T-cell (primary cell): ENCODE results near the gene R3HDM1. TPM values are rescaled to one million over a fixed set of nuclear protein-coding genes. Genes with fewer than 3 reads are reported as not detected.
A peak's percentile ranks its signal among the peaks of the same experiment; 100 is the strongest.
"Not testable (repeated sequence)": the region's sequence is repeated elsewhere in the genome, so short reads cannot be mapped to it uniquely, and the experiment has no call there.

Experiments
- ATAC-seq, 4 experiments: fragments of 200-7000 bp in 3 of 4; fragments of 150-1000 bp in 1 of 4; cut with Tn5 transposase; replicated peaks in 1 of 4; 1 replicate in 3 of 4; 2 replicates in 1 of 4; pipeline ENCODE4 v1.10.0; 2021; ENCODE audit warnings: moderate library complexity in 3 of 4, mild to moderate bottlenecking in 2 of 4, moderate number of reproducible peaks in 1 of 4
- CTCF ChIA-PET, 2 donors: fragments of 300-600 bp; sonication (Branson Sonifier 250); formaldehyde crosslinking; loops; one replicate each; lab custom pipeline; 2022; ENCODE audit warnings: antibody characterized with exemption in 2 of 2; lab: Charles Lee
- POLR2A ChIA-PET, 2 donors: fragments of 300-600 bp; sonication (Branson Sonifier 250); formaldehyde crosslinking; loops; one replicate each; lab custom pipeline; 2022; ENCODE audit warnings: antibody characterized with exemption in 2 of 2; lab: Charles Lee
- DNase-seq, 35 experiments: peaks; one replicate each; pipeline versions ENCODE4 v3.0.0 to v3.0.0-alpha.2; 2013 to 2023
- H3K27ac ChIP-seq: one replicate; pipeline ENCODE4 v1.5.1; 2013; ENCODE audit warnings: low read length
- H3K27me3 ChIP-seq, 2 experiments: replicated peaks in 1 of 2; 1 replicate in 1 of 2; 2 replicates in 1 of 2; pipeline versions ENCODE4 v1.6.1 to v1.7.0; 2013; ENCODE audit warnings: low read length in 1 of 2, mixed read lengths in 1 of 2; ENCODE audit not compliant: control insufficient read depth in 2 of 2, insufficient read depth in 2 of 2; ENCODE audit errors: extremely low read depth in 1 of 2
- H3K36me3 ChIP-seq, 2 donors: 1 replicate in 1 of 2; 2 replicates in 1 of 2; pipeline versions ENCODE4 v1.6.1 to v1.7.0; 2013; ENCODE audit warnings: low read length in 1 of 2; ENCODE audit not compliant: control insufficient read depth in 2 of 2, insufficient read depth in 1 of 2; ENCODE audit errors: extremely low read depth in 1 of 2
- H3K4me1 ChIP-seq, 2 experiments: 1 replicate in 1 of 2; 2 replicates in 1 of 2; pipeline versions ENCODE4 v1.6.1 to v1.7.0; 2013; ENCODE audit warnings: low read length in 2 of 2, mixed read lengths in 1 of 2; ENCODE audit not compliant: insufficient read depth in 2 of 2, control insufficient read depth in 1 of 2; ENCODE audit errors: extremely low read depth in 1 of 2
- H3K4me3 ChIP-seq, 2 donors: 1 replicate in 1 of 2; 2 replicates in 1 of 2; pipeline versions ENCODE4 v1.5.1 to v1.7.0; 2013; ENCODE audit warnings: mild to moderate bottlenecking in 2 of 2, low read length in 1 of 2, moderate library complexity in 1 of 2; ENCODE audit not compliant: control insufficient read depth in 1 of 2; ENCODE audit errors: extremely low read depth in 1 of 2
- H3K9me3 ChIP-seq: 2 replicates; pipeline ENCODE4 v1.7.0; 2013
- H3K27ac Mint-ChIP-seq, 2 donors: one replicate each; pipeline ENCODE4 v1.8.0; 2020 to 2021; ENCODE audit warnings: mild to moderate bottlenecking in 2 of 2, mixed read lengths in 2 of 2
- H3K27me3 Mint-ChIP-seq, 2 donors: one replicate each; pipeline ENCODE4 v1.8.0; 2021 to 2022; ENCODE audit warnings: mixed read lengths in 2 of 2
- H3K36me3 Mint-ChIP-seq: one replicate; pipeline ENCODE4 v1.8.0; 2021; ENCODE audit warnings: mixed read lengths
- H3K4me1 Mint-ChIP-seq, 3 donors: one replicate each; pipeline ENCODE4 v1.8.0; 2020 to 2022; ENCODE audit warnings: mixed read lengths in 3 of 3, mild to moderate bottlenecking in 1 of 3
- H3K4me3 Mint-ChIP-seq, 3 donors: one replicate each; pipeline ENCODE4 v1.8.0; 2020 to 2022; ENCODE audit warnings: mild to moderate bottlenecking in 3 of 3, mixed read lengths in 3 of 3, moderate library complexity in 3 of 3
- H3K9me3 Mint-ChIP-seq, 3 donors: one replicate each; pipeline ENCODE4 v1.8.0; 2020 to 2022; ENCODE audit warnings: mixed read lengths in 3 of 3
- WGBS: methylation state at CpG from one replicate; pipeline ENCODE4 v1.1.5; 2013; ENCODE audit warnings: missing lambda C conversion rate; ENCODE audit not compliant: insufficient coverage; 5-methylcytosine and 5-hydroxymethylcytosine counted together
- total RNA-seq, 35 experiments: library from RNA in 6 of 35; stranded (reverse) in 6 of 35; fragments of 120-200 nt in 1 of 35; gene quantifications; one replicate each; pipeline versions ENCODE4 v1.2.1 to v1.2.4 and lab custom pipeline; 2013 to 2026

Gene R3HDM1
- total RNA-seq, 5 donors from 2014 or later (not counting 1 experiment from before 2014, with no cell fraction given), result 38.4 to 44.8 (median 41.9) TPM

- not testable (repeated sequence) for H3K27ac Mint-ChIP-seq
These were observed 123.0 kb downstream of the R3HDM1 start for GRCh38 chr2:135654239-135654638.

DNA sequence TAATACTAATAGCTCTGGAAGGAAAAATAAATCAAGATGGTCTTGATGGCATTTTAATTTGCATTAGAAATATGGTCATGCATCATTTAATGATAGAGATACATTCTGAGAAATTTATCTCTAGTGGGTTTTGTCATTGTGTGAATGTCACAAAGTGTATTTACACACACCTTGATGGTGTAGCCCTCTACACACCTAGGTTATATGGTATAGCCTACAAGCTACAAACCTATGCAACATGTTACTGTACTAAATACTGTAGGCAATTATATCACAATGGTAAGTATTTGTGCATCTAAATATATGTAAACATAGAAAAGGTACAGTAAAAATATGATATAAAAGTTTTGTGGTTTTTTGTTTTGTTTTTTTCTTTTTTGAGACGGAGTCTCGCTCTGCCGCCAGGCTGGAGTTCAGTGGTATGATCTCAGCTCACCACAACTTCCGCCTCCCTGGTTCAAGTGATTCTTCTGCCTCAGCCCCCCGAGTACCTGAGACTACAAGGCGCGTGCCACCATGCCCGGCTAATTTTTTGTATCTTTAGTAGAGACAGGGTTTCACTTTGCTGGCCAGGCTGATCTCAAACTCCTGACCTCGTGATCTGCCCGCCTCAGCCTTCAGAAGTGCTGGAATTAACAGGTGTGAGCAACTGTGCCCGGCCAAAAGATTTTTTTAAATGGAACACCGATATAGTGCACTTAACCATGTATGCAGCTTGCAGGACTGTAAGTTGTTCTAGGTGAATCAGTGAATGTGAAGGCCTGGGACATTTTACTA, 126.7 kb downstream of the R3HDM1 start:
- peak overlapping the region; percentile 68 to 80 (median 80) for H3K4me3 Mint-ChIP-seq
- peaks cover 13 to 14% of the 10 kb centered on the region in 2 experiments for H3K4me1 ChIP-seq
- peaks cover 0 to 23% of the 10 kb centered on the region in 2 donors for H3K36me3 ChIP-seq
- DNase-seq, result peak; percentile 35 to 79 (median 62)
- peak overlapping the region; percentile 52 for H3K27ac ChIP-seq
- H3K27ac Mint-ChIP-seq, result peak overlapping the region; percentile 92 to 96
- 20% methylated on average over 2 of the region's 12 CpGs for WGBS
- peak overlapping the region in 1 of 2 donors; percentile 23 for H3K4me3 ChIP-seq
- no peaks in the 10 kb centered on the region for H3K27me3 ChIP-seq
- no peaks in the 10 kb centered on the region for H3K27me3 Mint-ChIP-seq
- peaks cover 10 to 17% (median 10%) of the 10 kb centered on the region in 3 donors for H3K4me1 Mint-ChIP-seq
- H3K9me3 ChIP-seq, result no peaks in the 10 kb centered on the region
- ChIA-PET POLR2A (interaction anchor here (0.6 to 0.7 kb wide), 2 partner anchors 32 to 733 kb away, joined by 3 to 8 read pairs; no protein-coding TSS in a partner anchor), CTCF (interaction anchor here (0.6 to 1.7 kb wide), 2 partner anchors 52 to 640 kb away, joined by 6 read pairs; no protein-coding TSS in a partner anchor)
- peaks cover 45% of the 10 kb centered on the region for H3K36me3 Mint-ChIP-seq
- peak; percentile 96 for ATAC-seq
- H3K9me3 Mint-ChIP-seq, result no peaks in the 10 kb centered on the region

More at GRCh38 chr2:135654239-135654638, 123.0 kb downstream of the R3HDM1 start:
- H3K4me3 ChIP-seq, H3K9me3 ChIP-seq, POLR2A ChIA-PET, H3K27ac ChIP-seq, CTCF ChIA-PET, H3K4me3 Mint-ChIP-seq, H3K27me3 Mint-ChIP-seq, ATAC-seq, H3K9me3 Mint-ChIP-seq, H3K27me3 ChIP-seq, DNase-seq: not testable (repeated sequence)
- Mint-ChIP-seq H3K36me3 (peaks cover 56% of the 10 kb centered on the region), H3K4me1 (peaks cover 10 to 20% (median 10%) of the 10 kb centered on the region in 3 donors)
- peaks cover 0 to 29% of the 10 kb centered on the region in 2 donors for H3K36me3 ChIP-seq
- WGBS, result 100% methylated on average over 5 of the region's 5 CpGs
- H3K4me1 ChIP-seq, result peaks cover 11 to 12% of the 10 kb centered on the region in 2 experiments

- Histone ChIP-seq H3K9me3 (no peaks in the 10 kb centered on the region), H3K27me3 (no peaks in the 10 kb centered on the region), H3K4me1 (peaks cover 10 to 23% of the 10 kb centered on the region in 2 experiments), H3K4me3 (no peak overlapping the region), H3K36me3 (peaks cover 0 to 13% of the 10 kb centered on the region in 2 donors), H3K27ac (no peak overlapping the region)
- ChIA-PET POLR2A (interaction anchor here in 1 of 2 donors (0.6 kb wide), 1 partner anchor 42 kb away, joined by 3 read pairs; no protein-coding TSS in a partner anchor), CTCF (no interaction called here)
- Mint-ChIP-seq H3K36me3 (peaks cover 30% of the 10 kb centered on the region), H3K27me3 (no peaks in the 10 kb centered on the region), H3K27ac (no peak overlapping the region), H3K9me3 (no peaks in the 10 kb centered on the region), H3K4me1 (peaks cover 18 to 35% (median 31%) of the 10 kb centered on the region in 3 donors), H3K4me3 (no peak overlapping the region)
- no CpG with 5 or more reads among the region's 1 CpG for WGBS
- DNase-seq (no peak), ATAC-seq (peak in 1 of 4 experiments; percentile 31)
These were observed 130.8 kb downstream of the R3HDM1 start for GRCh38 chr2:135662088-135662487.

GRCh38 chr2:135663148-135663700, 131.9 kb downstream of the R3HDM1 start:
- no peak for ATAC-seq
- H3K4me1 Mint-ChIP-seq, result peaks cover 12 to 31% (median 30%) of the 10 kb centered on the region in 3 donors
- H3K36me3 ChIP-seq, result peaks cover 0 to 13% of the 10 kb centered on the region in 2 donors
- no peak overlapping the region for H3K27ac Mint-ChIP-seq
- no peak overlapping the region for H3K4me3 ChIP-seq
- H3K4me1 ChIP-seq, result peaks cover 7 to 21% of the 10 kb centered on the region in 2 experiments
- H3K36me3 Mint-ChIP-seq, result peaks cover 32% of the 10 kb centered on the region
- H3K4me3 Mint-ChIP-seq, result no peak overlapping the region
- DNase-seq, result no peak
- no peaks in the 10 kb centered on the region for H3K27me3 Mint-ChIP-seq
- POLR2A ChIA-PET, result interaction anchor here (0.7 to 1.3 kb wide), 2 partner anchors 9 to 296 kb away, joined by 5 read pairs; no protein-coding TSS in a partner anchor
- no peaks in the 10 kb centered on the region for H3K9me3 ChIP-seq
- no peaks in the 10 kb centered on the region for H3K27me3 ChIP-seq
- no peak overlapping the region for H3K27ac ChIP-seq
- H3K9me3 Mint-ChIP-seq, result no peaks in the 10 kb centered on the region
- CTCF ChIA-PET, result interaction anchor here (0.5 to 0.7 kb wide), 2 partner anchors 8 to 1274 kb away, joined by 3 to 6 read pairs; no protein-coding TSS in a partner anchor

DNA sequence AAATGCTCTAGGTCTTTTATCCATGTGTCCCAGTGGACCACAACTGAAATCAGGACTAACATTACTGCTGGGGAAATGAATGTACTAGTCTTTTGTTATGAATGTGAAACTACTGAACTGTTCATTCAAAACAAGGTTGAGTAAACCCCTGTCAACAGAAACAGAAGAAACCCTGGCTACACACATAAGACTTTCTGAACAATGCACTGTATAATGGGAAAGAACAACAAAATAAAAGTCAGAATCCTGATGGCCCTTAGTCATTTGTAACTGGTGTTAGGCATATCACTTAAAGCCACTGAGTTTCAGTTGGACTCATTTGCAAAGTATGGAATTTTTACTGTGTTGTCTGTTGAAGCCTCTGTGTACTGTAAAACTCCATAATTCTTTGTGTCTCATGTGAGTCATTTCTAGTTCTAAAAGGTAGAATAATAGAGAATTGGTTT, 133.4 kb downstream of the R3HDM1 start:
- H3K4me3 ChIP-seq, result no peak overlapping the region
- Mint-ChIP-seq H3K27ac (no peak overlapping the region), H3K27me3 (no peaks in the 10 kb centered on the region), H3K36me3 (peaks cover 35% of the 10 kb centered on the region), H3K9me3 (no peaks in the 10 kb centered on the region), H3K4me1 (peaks cover 9 to 29% (median 27%) of the 10 kb centered on the region in 3 donors), H3K4me3 (no peak overlapping the region)
- peaks cover 0 to 16% of the 10 kb centered on the region in 2 experiments for H3K4me1 ChIP-seq
- no peak overlapping the region for H3K27ac ChIP-seq
- no peaks in the 10 kb centered on the region for H3K27me3 ChIP-seq
- no peak for DNase-seq
- H3K36me3 ChIP-seq, result peaks cover 0 to 13% of the 10 kb centered on the region in 2 donors
- no peak for ATAC-seq
- ChIA-PET CTCF (no interaction called here), POLR2A (interaction anchor here in 1 of 2 donors (0.6 kb wide), 1 partner anchor 1165 kb away, joined by 5 read pairs; no protein-coding TSS in a partner anchor)
- H3K9me3 ChIP-seq, result no peaks in the 10 kb centered on the region

DNA sequence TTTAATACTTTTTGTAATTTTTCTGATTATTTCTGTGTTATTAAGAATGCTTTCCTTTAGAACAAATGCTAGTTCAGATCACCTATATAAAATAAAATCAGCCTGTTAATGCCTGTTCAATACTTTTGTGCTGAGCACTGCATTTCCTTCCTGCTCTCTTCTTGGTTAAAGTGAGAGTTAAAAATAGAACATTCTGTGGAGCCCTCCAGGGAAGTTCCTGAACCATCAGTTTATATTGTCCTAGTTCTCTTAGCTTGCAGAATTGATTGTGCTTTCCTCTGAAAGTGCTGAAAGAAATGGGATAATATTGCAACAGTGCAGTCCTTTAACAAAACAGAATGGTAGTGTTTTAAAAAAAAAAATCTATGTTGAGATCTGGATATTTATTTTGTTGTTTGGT, 135.8 kb downstream of the R3HDM1 start:
- POLR2A ChIA-PET, result interaction anchor here in 1 of 2 donors (0.6 kb wide), 1 partner anchor 45 kb away, joined by 5 read pairs; no protein-coding TSS in a partner anchor
- no peak for ATAC-seq
- H3K36me3 Mint-ChIP-seq, result peaks cover 29% of the 10 kb centered on the region
- H3K4me1 Mint-ChIP-seq, result peaks cover 9 to 29% (median 24%) of the 10 kb centered on the region in 3 donors
- Histone ChIP-seq H3K4me3 (no peak overlapping the region), H3K4me1 (peaks cover 0 to 14% of the 10 kb centered on the region in 2 experiments), H3K9me3 (no peaks in the 10 kb centered on the region), H3K27ac (no peak overlapping the region), H3K36me3 (peaks cover 0 to 4% of the 10 kb centered on the region in 2 donors), H3K27me3 (no peaks in the 10 kb centered on the region)
- H3K4me3 Mint-ChIP-seq, result no peak overlapping the region
- no peaks in the 10 kb centered on the region for H3K27me3 Mint-ChIP-seq
- no peaks in the 10 kb centered on the region for H3K9me3 Mint-ChIP-seq
- DNase-seq, result no peak
- CTCF ChIA-PET, result no interaction called here
- H3K27ac Mint-ChIP-seq, result no peak overlapping the region
